ENCODE measurements around the gene RERG. TPM values are rescaled to one million over a fixed set of nuclear protein-coding genes. Genes with fewer than 3 reads are reported as not detected.

Gene RERG
- total and polyA plus RNA-seq, 5 donors from 2014 or later, result not detected

- Histone ChIP-seq H3K4me1 (ENCODE audit: control insufficient read depth, insufficient read depth, low read length, poor library complexity, severe bottlenecking) (peaks cover 6% of the 10 kb centered on the region), H3K9me3 (ENCODE audit: control insufficient read depth in 2 of 2, low read length in 2 of 2) (no peaks in the 10 kb centered on the region), H3K27ac (ENCODE audit: insufficient read depth, low read length, poor library complexity, severe bottlenecking) (no peak overlapping the region), H3K27me3 (ENCODE audit: control insufficient read depth, insufficient read depth, low read length) (peaks cover 4% of the 10 kb centered on the region), H3K36me3 (ENCODE audit: control insufficient read depth, insufficient read depth, low read length) (no peaks in the 10 kb centered on the region), H3K4me3 (ENCODE audit: low read depth, low read length) (no peak overlapping the region)
- Mint-ChIP-seq H3K9me3 (peaks cover 0 to 2% (median 0%) of the 10 kb centered on the region in 7 donors), H3K36me3 (no peaks in the 10 kb centered on the region), H3K4me3 (no peak overlapping the region), H3K27me3 (peaks cover 14% of the 10 kb centered on the region), H3K27ac (no peak overlapping the region), H3K4me1 (peaks cover 0 to 4% (median 1%) of the 10 kb centered on the region in 4 donors)
- no peak for DNase-seq
- no peak for ATAC-seq (ENCODE audit: low read depth in 2 of 2)
Measured at GRCh38 chr12:15216036-15216889, 5.0 kb downstream of the RERG start.

GRCh38 chr12:15214851-15215601 lies 6.2 kb downstream of the RERG start:
- Histone ChIP-seq H3K9me3 (ENCODE audit: control insufficient read depth in 2 of 2, low read length in 2 of 2) (no peaks in the 10 kb centered on the region), H3K27me3 (ENCODE audit: control insufficient read depth, insufficient read depth, low read length) (peaks cover 4% of the 10 kb centered on the region), H3K27ac (ENCODE audit: insufficient read depth, low read length, poor library complexity, severe bottlenecking) (no peak overlapping the region), H3K4me3 (ENCODE audit: low read depth, low read length) (no peak overlapping the region), H3K4me1 (ENCODE audit: control insufficient read depth, insufficient read depth, low read length, poor library complexity, severe bottlenecking) (no peaks in the 10 kb centered on the region), H3K36me3 (ENCODE audit: control insufficient read depth, insufficient read depth, low read length) (no peaks in the 10 kb centered on the region)
- no peak for DNase-seq
- H3K4me1 Mint-ChIP-seq, result no peaks in the 10 kb centered on the region
- peaks cover 18% of the 10 kb centered on the region for H3K27me3 Mint-ChIP-seq
- ATAC-seq (ENCODE audit: low read depth in 2 of 2), result no peak
- H3K36me3 Mint-ChIP-seq, result no peaks in the 10 kb centered on the region
- H3K4me3 Mint-ChIP-seq, result no peak overlapping the region
- peaks cover 0 to 2% (median 0%) of the 10 kb centered on the region in 7 donors for H3K9me3 Mint-ChIP-seq
- H3K27ac Mint-ChIP-seq, result no peak overlapping the region

DNA sequence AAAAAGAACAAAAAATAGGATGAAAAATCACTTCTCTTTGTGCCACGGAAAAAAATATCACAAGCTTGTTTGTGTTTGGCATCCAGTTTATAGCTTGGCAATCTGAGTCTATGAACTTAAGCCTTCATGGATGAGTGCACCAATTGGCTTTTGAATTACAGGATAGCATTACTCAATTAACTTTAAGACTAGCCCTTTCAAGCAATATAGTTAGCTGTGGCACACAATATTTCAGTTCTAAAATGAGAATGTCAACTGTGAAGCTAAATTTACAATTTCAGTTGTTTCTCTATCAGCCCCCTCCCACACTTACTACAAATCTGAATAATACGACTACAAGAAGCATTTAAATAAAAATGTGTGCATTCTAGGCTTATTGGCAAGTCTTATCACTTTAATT lies 8.3 kb downstream of the RERG start:
- Mint-ChIP-seq H3K27ac (no peak overlapping the region), H3K9me3 (peaks cover 0 to 2% (median 0%) of the 10 kb centered on the region in 7 donors), H3K36me3 (no peaks in the 10 kb centered on the region), H3K4me3 (no peak overlapping the region), H3K27me3 (peaks cover 31% of the 10 kb centered on the region), H3K4me1 (no peaks in the 10 kb centered on the region)
- Histone ChIP-seq H3K27me3 (ENCODE audit: control insufficient read depth, insufficient read depth, low read length) (peaks cover 1% of the 10 kb centered on the region), H3K9me3 (ENCODE audit: control insufficient read depth in 2 of 2, low read length in 2 of 2) (no peaks in the 10 kb centered on the region), H3K4me1 (ENCODE audit: control insufficient read depth, insufficient read depth, low read length, poor library complexity, severe bottlenecking) (no peaks in the 10 kb centered on the region), H3K36me3 (ENCODE audit: control insufficient read depth, insufficient read depth, low read length) (no peaks in the 10 kb centered on the region), H3K27ac (ENCODE audit: insufficient read depth, low read length, poor library complexity, severe bottlenecking) (no peak overlapping the region), H3K4me3 (ENCODE audit: low read depth, low read length) (no peak overlapping the region)
- no peak for DNase-seq
- ATAC-seq (ENCODE audit: low read depth in 2 of 2), result no peak

DNA sequence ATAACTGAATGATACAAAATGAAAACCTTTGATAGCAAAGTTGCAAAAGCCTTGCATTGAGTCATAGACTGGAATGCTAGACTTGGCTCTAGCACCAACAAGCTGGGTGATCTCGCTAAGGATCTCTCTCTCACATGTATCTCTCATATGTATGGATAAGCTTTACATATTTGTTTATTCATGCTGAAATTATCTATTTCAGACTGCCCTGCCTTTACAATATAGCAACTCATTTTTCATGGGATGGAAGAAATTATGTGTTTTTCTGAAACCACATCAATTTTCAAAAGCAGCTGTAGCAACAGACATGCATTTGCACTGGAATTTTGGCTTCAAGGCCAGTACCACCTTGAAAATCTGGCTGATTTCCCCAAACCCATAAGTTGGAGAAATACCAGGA lies 11.4 kb downstream of the RERG start:
- H3K27me3 Mint-ChIP-seq, result peaks cover 33% of the 10 kb centered on the region
- H3K36me3 ChIP-seq (ENCODE audit: control insufficient read depth, insufficient read depth, low read length), result no peaks in the 10 kb centered on the region
- H3K4me3 Mint-ChIP-seq, result no peak overlapping the region
- DNase-seq, result no peak
- peaks cover 0 to 2% (median 0%) of the 10 kb centered on the region in 7 donors for H3K9me3 Mint-ChIP-seq
- H3K4me1 ChIP-seq (ENCODE audit: control insufficient read depth, insufficient read depth, low read length, poor library complexity, severe bottlenecking), result no peaks in the 10 kb centered on the region
- no peak overlapping the region for H3K27ac ChIP-seq (ENCODE audit: insufficient read depth, low read length, poor library complexity, severe bottlenecking)
- H3K4me1 Mint-ChIP-seq, result no peaks in the 10 kb centered on the region
- no peaks in the 10 kb centered on the region for H3K36me3 Mint-ChIP-seq
- no peak overlapping the region for H3K4me3 ChIP-seq (ENCODE audit: low read depth, low read length)
- H3K27me3 ChIP-seq (ENCODE audit: control insufficient read depth, insufficient read depth, low read length), result no peaks in the 10 kb centered on the region
- no peaks in the 10 kb centered on the region for H3K9me3 ChIP-seq (ENCODE audit: control insufficient read depth in 2 of 2, low read length in 2 of 2)
- no peak overlapping the region for H3K27ac Mint-ChIP-seq
- ATAC-seq (ENCODE audit: low read depth in 2 of 2), result no peak

DNA sequence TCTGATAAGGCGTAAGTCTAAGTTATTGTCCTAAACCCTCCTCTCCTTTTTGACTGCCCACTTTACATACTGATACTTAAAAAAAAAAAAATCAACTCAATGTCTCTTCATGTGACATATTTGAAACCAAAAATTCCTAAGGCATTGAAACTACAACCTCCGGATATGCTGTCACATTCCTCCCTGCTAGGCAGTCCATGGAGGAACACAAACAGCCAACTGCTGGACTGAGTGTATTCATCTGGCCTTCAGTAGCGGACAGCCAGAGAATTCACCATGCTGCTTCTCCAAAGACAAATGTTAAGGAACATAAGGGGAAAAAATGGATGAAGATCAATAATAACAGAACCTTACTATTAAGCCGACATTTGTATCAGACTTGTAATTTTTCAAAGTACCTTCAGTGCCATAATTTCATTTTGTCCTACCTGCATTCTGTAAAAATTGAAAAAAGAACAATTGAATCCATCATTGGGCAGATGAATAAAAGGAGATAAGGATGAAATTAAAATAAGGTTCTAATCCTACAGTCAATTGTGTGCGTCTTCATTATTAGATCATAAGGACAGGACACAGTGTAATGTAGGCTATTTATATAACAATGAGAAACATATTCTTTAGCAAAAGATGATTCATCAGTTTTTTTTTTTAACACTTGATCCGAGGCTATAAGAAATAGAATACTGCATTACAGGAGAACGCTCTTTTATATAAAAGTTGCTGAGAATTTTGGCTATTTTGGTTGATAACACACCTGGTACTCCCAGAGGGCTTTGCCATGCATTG lies 12.2 kb downstream of the RERG start:
- H3K27me3 Mint-ChIP-seq, result peaks cover 33% of the 10 kb centered on the region
- no peaks in the 10 kb centered on the region for H3K36me3 ChIP-seq (ENCODE audit: control insufficient read depth, insufficient read depth, low read length)

DNA sequence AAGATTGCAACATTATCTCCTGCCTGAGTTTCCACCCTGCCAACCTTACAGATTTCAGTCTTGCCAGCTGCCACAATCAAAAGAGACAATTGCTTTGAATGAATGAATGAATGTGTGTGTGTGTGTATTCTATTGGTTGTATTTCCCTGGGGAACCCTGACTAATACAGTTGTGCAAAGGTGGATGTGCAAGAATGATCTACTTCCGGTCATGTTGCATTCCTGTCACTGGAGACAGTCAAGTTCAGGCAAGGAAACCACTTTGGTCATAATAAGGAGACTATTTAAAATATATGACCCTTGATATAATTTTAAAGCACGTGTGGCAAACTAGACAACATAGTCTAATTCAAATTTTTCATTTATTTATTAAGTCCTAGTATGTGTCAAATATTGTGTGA lies 13.1 kb downstream of the RERG start:
- Histone ChIP-seq H3K4me3 (ENCODE audit: low read depth, low read length) (no peak overlapping the region), H3K4me1 (ENCODE audit: control insufficient read depth, insufficient read depth, low read length, poor library complexity, severe bottlenecking) (no peaks in the 10 kb centered on the region), H3K27ac (ENCODE audit: insufficient read depth, low read length, poor library complexity, severe bottlenecking) (no peak overlapping the region), H3K36me3 (ENCODE audit: control insufficient read depth, insufficient read depth, low read length) (no peaks in the 10 kb centered on the region), H3K9me3 (ENCODE audit: control insufficient read depth in 2 of 2, low read length in 2 of 2) (no peaks in the 10 kb centered on the region), H3K27me3 (ENCODE audit: control insufficient read depth, insufficient read depth, low read length) (no peaks in the 10 kb centered on the region)
- no peak for ATAC-seq (ENCODE audit: low read depth in 2 of 2)
- H3K4me1 Mint-ChIP-seq, result no peaks in the 10 kb centered on the region
- H3K27me3 Mint-ChIP-seq, result peaks cover 36% of the 10 kb centered on the region
- H3K9me3 Mint-ChIP-seq, result peaks cover 0 to 2% (median 0%) of the 10 kb centered on the region in 7 donors
- no peak for DNase-seq
- H3K36me3 Mint-ChIP-seq, result no peaks in the 10 kb centered on the region
- H3K4me3 Mint-ChIP-seq, result no peak overlapping the region
- H3K27ac Mint-ChIP-seq, result no peak overlapping the region

More for the DNA sequence above, 12.2 kb downstream of the RERG start:
- no peak for DNase-seq
- no peak overlapping the region for H3K4me3 ChIP-seq (ENCODE audit: low read depth, low read length)
- H3K4me1 ChIP-seq (ENCODE audit: control insufficient read depth, insufficient read depth, low read length, poor library complexity, severe bottlenecking), result no peaks in the 10 kb centered on the region
- no peak overlapping the region for H3K27ac Mint-ChIP-seq
- no peaks in the 10 kb centered on the region for H3K4me1 Mint-ChIP-seq
- peaks cover 0 to 2% (median 0%) of the 10 kb centered on the region in 7 donors for H3K9me3 Mint-ChIP-seq
- H3K4me3 Mint-ChIP-seq, result no peak overlapping the region
- H3K36me3 Mint-ChIP-seq, result no peaks in the 10 kb centered on the region
- no peaks in the 10 kb centered on the region for H3K9me3 ChIP-seq (ENCODE audit: control insufficient read depth in 2 of 2, low read length in 2 of 2)
- no peak overlapping the region for H3K27ac ChIP-seq (ENCODE audit: insufficient read depth, low read length, poor library complexity, severe bottlenecking)
- H3K27me3 ChIP-seq (ENCODE audit: control insufficient read depth, insufficient read depth, low read length), result no peaks in the 10 kb centered on the region
- ATAC-seq (ENCODE audit: low read depth in 2 of 2), result no peak

- Mint-ChIP-seq H3K36me3 (no peaks in the 10 kb centered on the region), H3K9me3 (peaks cover 0 to 2% (median 0%) of the 10 kb centered on the region in 7 donors), H3K4me1 (no peaks in the 10 kb centered on the region), H3K4me3 (no peak overlapping the region), H3K27ac (no peak overlapping the region), H3K27me3 (peaks cover 46% of the 10 kb centered on the region)
- Histone ChIP-seq H3K9me3 (ENCODE audit: control insufficient read depth in 2 of 2, low read length in 2 of 2) (no peaks in the 10 kb centered on the region), H3K4me3 (ENCODE audit: low read depth, low read length) (no peak overlapping the region), H3K27me3 (ENCODE audit: control insufficient read depth, insufficient read depth, low read length) (peaks cover under 1% of the 10 kb centered on the region), H3K36me3 (ENCODE audit: control insufficient read depth, insufficient read depth, low read length) (no peaks in the 10 kb centered on the region), H3K4me1 (ENCODE audit: control insufficient read depth, insufficient read depth, low read length, poor library complexity, severe bottlenecking) (no peaks in the 10 kb centered on the region), H3K27ac (ENCODE audit: insufficient read depth, low read length, poor library complexity, severe bottlenecking) (no peak overlapping the region)
- ATAC-seq (ENCODE audit: low read depth in 2 of 2) (no peak), DNase-seq (no peak)
Measured at GRCh38 chr12:15206831-15207389, 14.3 kb downstream of the RERG start.
